SH-SY5Y (cell line): ENCODE results near the gene B3GALNT1.

Experiments used
- GATA2 ChIP-seq: IDR thresholded peaks from 2 replicates; pipeline ENCODE4 v1.6.1; 2011; ENCODE audit warnings: mild to moderate bottlenecking, low read depth, low read length
- GATA3 ChIP-seq: IDR thresholded peaks from 2 replicates; pipeline ENCODE4 v1.6.1; 2011; ENCODE audit warnings: low read depth, mild to moderate bottlenecking, low read length, moderate library complexity

B3GALNT1 gene

GRCh38 chr3:161054860-161055604 lies 50.1 kb downstream of the B3GALNT1 start:
- TF ChIP-seq GATA2 (peak; percentile 74), GATA3 (peak; percentile 30; the same call in 1 of the 2 replicates)

DNA sequence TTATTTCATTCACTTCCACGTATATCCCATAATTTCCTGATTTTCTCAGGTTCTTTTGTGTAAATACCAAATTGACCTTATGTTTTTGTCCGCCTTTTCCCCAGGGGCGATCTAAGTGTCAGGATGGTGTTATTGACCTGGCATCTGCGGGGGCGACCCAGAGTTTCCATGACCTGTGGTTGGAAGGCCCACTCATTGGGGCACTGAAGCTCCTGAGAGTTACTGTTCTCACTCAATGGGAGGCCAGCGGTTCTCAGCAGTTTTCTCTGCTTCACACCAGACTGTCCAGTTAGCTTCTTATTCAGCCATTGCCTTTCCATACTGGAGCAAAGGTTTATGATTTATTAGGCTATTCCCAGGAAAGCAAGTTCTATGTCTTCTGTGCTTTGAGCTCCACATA lies 53.3 kb downstream of the B3GALNT1 start:
- no peak for TF ChIP-seq GATA3
- no peak for TF ChIP-seq GATA2

DNA sequence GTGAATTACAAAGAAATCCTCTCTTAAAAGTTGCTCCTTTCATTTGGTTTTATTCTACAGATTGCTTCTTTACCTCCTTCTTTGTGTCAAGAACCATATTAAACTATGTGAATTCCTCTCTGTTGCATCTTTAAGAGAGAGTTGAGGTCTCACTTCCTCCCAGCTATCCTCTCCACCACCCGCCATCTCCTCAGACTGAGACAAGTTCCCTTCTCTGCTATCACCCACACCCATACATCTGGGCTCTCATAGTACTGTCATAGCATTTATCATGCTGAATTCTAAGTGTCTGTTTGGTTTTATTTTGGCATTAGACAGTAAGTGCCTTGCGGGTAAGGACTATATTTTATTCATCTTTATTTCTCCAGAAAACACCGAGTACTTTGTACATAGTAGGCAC lies 54.2 kb downstream of the B3GALNT1 start:
- no peak for TF ChIP-seq GATA3
- TF ChIP-seq GATA2 = no peak

DNA sequence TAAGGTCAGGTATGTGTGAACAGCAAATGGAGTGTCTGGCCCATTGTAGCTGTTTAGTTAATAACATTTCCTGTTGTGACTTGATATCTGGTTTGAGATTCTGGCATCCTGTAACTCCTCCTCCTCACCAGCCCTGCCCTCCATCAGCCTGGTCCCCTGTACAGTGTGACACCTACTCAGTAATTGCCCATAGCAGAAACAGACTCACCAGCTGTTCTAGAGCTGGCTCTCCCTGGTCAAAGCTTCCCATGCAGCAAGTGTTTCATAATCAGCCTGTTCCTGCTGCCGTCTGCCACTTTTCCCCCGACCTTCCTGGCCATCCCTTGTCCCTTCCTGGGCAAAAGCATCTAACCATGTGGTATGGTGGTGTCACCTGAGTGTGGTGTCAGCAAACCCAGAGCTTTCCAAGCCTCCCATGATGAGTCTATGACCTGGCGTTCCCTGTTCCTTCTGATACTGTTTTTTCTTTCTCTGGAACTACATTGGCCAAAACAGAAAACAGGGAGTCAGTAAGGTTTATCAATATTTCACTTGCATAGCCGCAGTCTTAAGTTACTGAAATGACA lies 55.4 kb downstream of the B3GALNT1 start:
- TF ChIP-seq GATA2 (no peak), GATA3 (no peak)

GRCh38 chr3:161043336-161044035 lies 61.7 kb downstream of the B3GALNT1 start:
- TF ChIP-seq GATA3 = no peak
- TF ChIP-seq GATA2 = no peak

DNA sequence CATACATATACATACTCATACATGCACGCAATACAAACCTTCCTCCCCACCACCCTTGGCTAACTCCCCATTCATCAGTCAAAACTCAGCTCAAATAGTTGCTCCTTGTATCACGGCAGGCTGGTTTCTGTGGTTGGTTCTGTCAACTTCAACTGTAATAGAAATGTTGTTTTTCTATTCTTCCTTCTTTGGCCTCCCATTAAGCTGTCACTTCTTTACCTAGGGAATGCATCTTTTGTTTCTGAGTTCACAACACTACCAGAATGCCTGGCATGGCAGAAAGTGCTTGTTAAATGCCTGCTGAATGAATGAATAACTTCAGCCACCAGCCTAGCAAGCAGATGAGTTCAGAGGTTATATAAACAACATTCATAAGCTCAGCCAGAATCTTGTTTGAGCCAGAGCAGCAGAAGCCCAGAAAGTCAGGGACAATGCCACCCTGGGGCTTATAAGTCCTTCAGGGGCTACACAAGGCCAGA lies 63.1 kb downstream of the B3GALNT1 start:
- TF ChIP-seq GATA2 = no peak
- TF ChIP-seq GATA3 = no peak

GRCh38 chr3:161038725-161039124 lies 66.4 kb downstream of the B3GALNT1 start:
- TF ChIP-seq GATA2 = no peak
- no peak for TF ChIP-seq GATA3

- no peak for TF ChIP-seq GATA2
- TF ChIP-seq GATA3 = no peak
Observed at GRCh38 chr3:161035711-161036110, 69.4 kb downstream of the B3GALNT1 start.
